Tibial nerve (tissue), 4 donors: ENCODE results near the gene ULBP1. TPM values are rescaled to one million over a fixed set of nuclear protein-coding genes. Genes with fewer than 3 reads are reported as not detected.
"Not testable (repeated sequence)": the region's sequence is repeated elsewhere in the genome, so short reads cannot be mapped to it uniquely, and the experiment has no call there.

ENCODE experiments used
- DNase-seq, 2 donors: peaks; one replicate each; pipeline ENCODE4 v3.0.0-alpha.2; 2019; ENCODE audit warnings: low spot score in 2 of 2
- H3K27ac ChIP-seq, 4 donors: fragments of 200-600 bp; sonication (generic) in 3 of 4; one replicate each; pipeline ENCODE4 v1.5.1; 2017 to 2019; ENCODE audit warnings: mild to moderate bottlenecking in 1 of 4
- H3K27me3 ChIP-seq, 2 donors: fragments of 200-600 bp; sonication (generic) in 1 of 2; one replicate each; pipeline versions ENCODE4 v1.5.1 to v1.6.0; 2017 to 2019
- H3K36me3 ChIP-seq, 3 donors: fragments of 200-600 bp; sonication (generic); one replicate each; pipeline ENCODE4 v1.5.1; 2018 to 2019
- H3K4me1 ChIP-seq, 4 donors: fragments of 200-600 bp; sonication (generic) in 3 of 4; one replicate each; pipeline ENCODE4 v1.5.1; 2017 to 2019
- H3K4me3 ChIP-seq, 4 donors: fragments of 200-600 bp; sonication (generic) in 3 of 4; one replicate each; pipeline ENCODE4 v1.5.1; 2017 to 2019; ENCODE audit warnings: mild to moderate bottlenecking in 1 of 4, moderate library complexity in 1 of 4
- H3K9me3 ChIP-seq, 4 donors: fragments of 200-600 bp; sonication (generic) in 3 of 4; one replicate each; pipeline ENCODE4 v1.5.1; 2017 to 2019
- EP300 ChIP-seq, 2 donors: sonication (generic); formaldehyde crosslinking; IDR thresholded peaks; one replicate each; pipeline ENCODE4 v1.6.1; 2017; ENCODE audit warnings: antibody characterized with exemption in 2 of 2, mild to moderate bottlenecking in 1 of 2
- POLR2A ChIP-seq, 2 donors: fragments of 450-650 bp; IDR thresholded peaks; one replicate each; pipeline ENCODE4 v1.6.1; 2017; ENCODE audit warnings: antibody characterized with exemption in 2 of 2, mild to moderate bottlenecking in 2 of 2, moderate library complexity in 2 of 2
- whole genome bisulfite sequencing, 2 donors: methylation state at CpG; one replicate each; pipeline ENCODE4 v1.1.5; 2018; 5-methylcytosine and 5-hydroxymethylcytosine counted together
- total RNA-seq, 4 donors: library from RNA; depleted of rRNA; stranded (reverse); fragments of >200 nt; gene quantifications; one replicate each; pipeline ENCODE4 v1.1.0, GENCODE V29; 2016
- TF ChIP-seq, protein P1 (sequence below), 5 experiments: fragments of 200-600 bp in 3 of 5; fragments of 450-650 bp in 2 of 5; sonication (generic) in 3 of 5; IDR thresholded peaks; one replicate each; pipeline ENCODE4 v1.5.1; 2016 to 2019; ENCODE audit warnings: antibody characterized with exemption in 5 of 5, mild to moderate bottlenecking in 3 of 5, moderate library complexity in 2 of 5

ULBP1 gene
- total RNA-seq, 4 donors from 2014 or later: 0.21 TPM; not detected in 3

DNA sequence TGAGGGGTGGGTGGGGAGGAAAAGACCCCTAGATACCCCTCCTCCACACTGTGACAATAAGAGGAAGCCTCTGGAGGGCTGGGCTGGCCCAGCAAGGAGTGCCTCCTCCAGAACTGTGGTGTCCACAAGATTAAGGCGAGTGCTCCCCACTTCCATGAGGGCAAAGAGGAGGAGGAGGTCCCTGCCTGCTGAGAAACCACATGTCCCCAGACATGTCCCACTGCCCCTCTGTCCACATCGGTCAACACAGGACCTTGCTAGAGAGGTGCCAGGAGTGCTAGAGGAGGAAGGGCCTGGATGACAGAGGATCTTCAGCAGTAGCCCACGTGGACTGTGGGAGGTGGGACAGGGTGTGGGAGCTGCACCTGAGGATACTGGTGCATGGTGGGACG, 43.9 kb upstream of the ULBP1 start:
- Histone ChIP-seq H3K4me1 (peaks cover 0 to 18% (median 6%) of the 10 kb centered on the region in 4 donors), H3K36me3 (no peaks in the 10 kb centered on the region), H3K27ac (no peak overlapping the region), H3K27me3 (peaks cover 0 to 38% of the 10 kb centered on the region in 2 donors), H3K4me3 (no peak overlapping the region), H3K9me3 (no peaks in the 10 kb centered on the region)
- 87 to 90% methylated on average over 4 of the region's 4 CpGs for WGBS, 2 donors
- no peak for DNase-seq
- TF ChIP-seq EP300 (IDR thresholded peaks at IDR 0.05) (no peak), POLR2A (IDR thresholded peaks at IDR 0.05) (no peak)
- TF ChIP-seq, protein P1, sequence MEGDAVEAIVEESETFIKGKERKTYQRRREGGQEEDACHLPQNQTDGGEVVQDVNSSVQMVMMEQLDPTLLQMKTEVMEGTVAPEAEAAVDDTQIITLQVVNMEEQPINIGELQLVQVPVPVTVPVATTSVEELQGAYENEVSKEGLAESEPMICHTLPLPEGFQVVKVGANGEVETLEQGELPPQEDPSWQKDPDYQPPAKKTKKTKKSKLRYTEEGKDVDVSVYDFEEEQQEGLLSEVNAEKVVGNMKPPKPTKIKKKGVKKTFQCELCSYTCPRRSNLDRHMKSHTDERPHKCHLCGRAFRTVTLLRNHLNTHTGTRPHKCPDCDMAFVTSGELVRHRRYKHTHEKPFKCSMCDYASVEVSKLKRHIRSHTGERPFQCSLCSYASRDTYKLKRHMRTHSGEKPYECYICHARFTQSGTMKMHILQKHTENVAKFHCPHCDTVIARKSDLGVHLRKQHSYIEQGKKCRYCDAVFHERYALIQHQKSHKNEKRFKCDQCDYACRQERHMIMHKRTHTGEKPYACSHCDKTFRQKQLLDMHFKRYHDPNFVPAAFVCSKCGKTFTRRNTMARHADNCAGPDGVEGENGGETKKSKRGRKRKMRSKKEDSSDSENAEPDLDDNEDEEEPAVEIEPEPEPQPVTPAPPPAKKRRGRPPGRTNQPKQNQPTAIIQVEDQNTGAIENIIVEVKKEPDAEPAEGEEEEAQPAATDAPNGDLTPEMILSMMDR (IDR thresholded peaks at IDR 0.05): no peak

DNA sequence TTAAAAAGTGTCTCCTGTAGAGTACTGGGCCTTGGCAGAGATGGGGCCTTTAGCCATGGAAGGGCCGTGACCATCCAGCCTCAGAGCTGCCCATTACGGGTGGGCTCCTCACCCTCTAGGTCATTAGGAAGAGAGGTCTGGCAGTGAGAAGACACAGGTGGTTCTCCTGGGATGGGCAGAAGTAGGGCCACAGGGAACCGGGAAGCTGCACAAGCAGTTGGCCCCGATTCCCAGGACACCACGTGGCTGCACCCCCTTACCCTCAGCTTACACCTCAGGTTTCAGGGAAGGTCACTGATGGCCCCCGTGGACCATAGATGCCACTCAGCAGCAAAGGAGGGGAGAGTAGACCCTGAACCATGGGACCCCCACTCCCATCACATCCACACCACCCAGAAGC, 42.4 kb upstream of the ULBP1 start:
- 89 to 98% methylated on average over 5 to 6 of the region's 6 CpGs for WGBS, 2 donors
- no peak overlapping the region for H3K4me3 ChIP-seq
- TF ChIP-seq EP300 (IDR thresholded peaks at IDR 0.05) (no peak), POLR2A (IDR thresholded peaks at IDR 0.05) (no peak)
- TF ChIP-seq, protein P1 (IDR thresholded peaks at IDR 0.05): no peak
- H3K36me3 ChIP-seq: no peaks in the 10 kb centered on the region
- no peak overlapping the region for H3K27ac ChIP-seq
- peaks cover 0 to 31% (median 13%) of the 10 kb centered on the region in 4 donors for H3K4me1 ChIP-seq
- DNase-seq: no peak
- H3K9me3 ChIP-seq: no peaks in the 10 kb centered on the region
- H3K27me3 ChIP-seq: peaks cover 0 to 50% of the 10 kb centered on the region in 2 donors

DNA sequence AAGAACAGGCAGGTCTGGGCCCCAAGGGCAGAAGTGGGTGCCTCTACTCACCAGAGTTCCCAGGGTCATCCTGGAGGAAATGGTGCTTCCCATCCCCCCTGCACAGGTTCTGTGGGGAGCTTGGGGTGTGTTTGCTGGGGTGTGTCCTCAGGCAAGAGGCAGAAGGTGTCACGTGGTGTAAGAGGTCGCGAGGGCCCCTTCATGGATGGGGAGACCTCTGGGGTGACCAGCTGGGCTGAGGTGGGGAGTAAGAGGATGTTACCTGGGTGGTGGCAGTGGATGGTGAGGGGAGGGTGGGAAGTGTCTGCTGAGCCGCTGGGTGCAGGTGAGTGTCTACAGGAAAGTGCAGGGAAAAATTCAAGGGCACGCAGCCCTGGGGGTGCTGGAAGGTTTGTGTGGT, 41.7 kb upstream of the ULBP1 start:
- H3K36me3 ChIP-seq, DNase-seq, H3K4me3 ChIP-seq, H3K27ac ChIP-seq, H3K9me3 ChIP-seq: not testable (repeated sequence)
- Histone ChIP-seq H3K4me1 (peaks cover 0 to 32% (median 13%) of the 10 kb centered on the region in 4 donors), H3K27me3 (peaks cover 0 to 55% of the 10 kb centered on the region in 2 donors)
- 36 to 52% methylated on average over 5 of the region's 5 CpGs for WGBS, 2 donors

DNA sequence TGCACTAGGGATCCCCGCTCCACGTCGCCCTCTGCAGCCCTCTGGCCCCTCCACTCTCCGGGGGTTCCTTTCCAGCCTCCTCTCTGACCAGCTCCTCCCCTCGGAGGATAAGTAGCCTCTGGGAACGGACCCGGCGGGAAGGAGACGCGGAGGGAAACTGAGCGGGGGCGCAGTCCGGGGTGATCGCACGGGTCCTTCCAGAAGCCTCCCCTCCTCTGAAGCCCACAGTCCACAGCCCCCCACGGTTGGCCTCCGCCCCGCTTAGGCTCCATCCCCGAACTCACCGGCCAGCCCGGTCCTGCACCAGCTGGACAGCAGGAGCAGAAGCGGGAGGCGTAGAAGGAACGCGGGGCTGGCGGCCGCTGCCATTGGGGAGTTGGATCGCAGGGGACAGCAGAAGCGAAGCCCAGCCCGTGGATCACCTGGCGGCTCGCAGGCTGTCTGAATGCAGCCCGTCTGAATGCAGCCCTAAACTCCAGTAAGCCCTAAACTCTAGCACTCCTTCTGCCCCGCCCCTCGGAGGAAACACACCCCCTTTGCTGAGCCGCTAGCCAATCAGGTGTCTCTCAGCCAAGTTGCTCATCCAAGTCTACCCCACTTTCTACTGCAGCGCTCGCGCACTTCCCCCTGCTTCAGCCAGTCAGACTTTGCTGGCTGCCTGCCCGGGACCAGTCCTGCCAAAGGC, 41.0 kb upstream of the ULBP1 start, which contains the start of gene RAET1G:
Gene RAET1G, minus strand, starts transcription at position 480 of the 685 bp plus-strand sequence. Its CDS starts 111 bp downstream, at position 369.
- Histone ChIP-seq H3K27me3 (peaks cover 0 to 55% of the 10 kb centered on the region in 2 donors), H3K4me1 (peaks cover 0 to 32% (median 13%) of the 10 kb centered on the region in 4 donors), H3K4me3 (peak within 1 kb of the TSS; percentile 9 to 54 (median 48)), H3K27ac (no peak within 1 kb of the TSS), H3K36me3 (no peaks in the 10 kb centered on the region), H3K9me3 (no peaks in the 10 kb centered on the region)
- TF ChIP-seq EP300 (IDR thresholded peaks at IDR 0.05): peak in 1 of 2 donors; percentile 28
- no peak for TF ChIP-seq POLR2A (IDR thresholded peaks at IDR 0.05)
- DNase-seq: peak; percentile 66 to 87
- 1% methylated on average over 25 to 33 of the region's 40 CpGs for WGBS, 2 donors

DNA sequence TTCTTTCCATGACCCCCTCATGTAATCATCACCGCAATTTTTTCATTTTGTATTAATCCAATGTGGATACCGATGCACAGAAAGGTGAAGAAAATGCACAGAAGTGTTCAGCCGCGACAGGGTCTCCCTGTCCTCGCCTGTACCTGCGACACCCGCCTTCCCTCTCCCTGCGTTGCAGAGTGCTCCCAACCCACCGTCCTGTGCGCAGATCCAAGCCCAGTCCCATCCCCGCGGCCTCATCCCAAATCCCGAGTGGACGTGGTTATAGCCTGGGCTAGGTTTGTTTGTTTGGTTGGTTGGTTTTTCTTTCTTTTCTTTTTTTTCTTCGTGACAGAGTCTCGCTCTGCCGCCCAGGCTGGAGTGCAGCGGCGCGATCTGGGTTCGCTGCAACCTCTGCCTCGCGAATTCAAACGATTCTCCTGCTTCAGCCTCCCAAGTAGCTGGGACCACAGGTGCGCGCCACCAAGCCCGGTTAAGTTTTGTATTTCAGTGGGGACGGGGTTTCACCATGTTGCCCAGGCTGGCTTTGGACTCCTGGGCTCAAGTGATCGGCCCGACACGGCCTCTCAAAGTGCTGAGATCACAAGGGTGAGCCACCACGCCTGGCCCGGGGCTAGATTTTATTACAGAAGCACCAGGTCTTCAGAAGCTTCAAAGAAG, 40.3 kb upstream of the ULBP1 start:
- WGBS, 2 donors: 29 to 30% methylated on average over 33 of the region's 33 CpGs

More for the DNA sequence above, 40.3 kb upstream of the ULBP1 start:
- TF ChIP-seq POLR2A (IDR thresholded peaks at IDR 0.05): no peak
- TF ChIP-seq, protein P1 (IDR thresholded peaks at IDR 0.05): no peak
- no peak for TF ChIP-seq EP300 (IDR thresholded peaks at IDR 0.05)
- H3K27me3 ChIP-seq: peaks cover 0 to 55% of the 10 kb centered on the region in 2 donors
- no peaks in the 10 kb centered on the region for H3K36me3 ChIP-seq
- DNase-seq: no peak
- peak overlapping the region; percentile 9 to 54 (median 48) for H3K4me3 ChIP-seq
- H3K4me1 ChIP-seq: peaks cover 0 to 32% (median 13%) of the 10 kb centered on the region in 4 donors
- no peaks in the 10 kb centered on the region for H3K9me3 ChIP-seq
- no peak overlapping the region for H3K27ac ChIP-seq
